GM21619 (cell line): Measurements from ENCODE around the gene GTF3C2.
A peak's percentile ranks its signal among the peaks of the same experiment; 100 is the strongest.
"Not testable (repeated sequence)": the region's sequence is repeated elsewhere in the genome, so short reads cannot be mapped to it uniquely, and the experiment has no call there.

ENCODE experiments used
- ATAC-seq: cut with Tn5 transposase; IDR thresholded peaks from one replicate; pipeline ENCODE4 v1.9.1; 2021; ENCODE audit not compliant: unreplicated experiment

Gene GTF3C2

GRCh38 chr2:27322301-27322765, 34.2 kb downstream of the GTF3C2 start:
- ATAC-seq, result no peak

DNA sequence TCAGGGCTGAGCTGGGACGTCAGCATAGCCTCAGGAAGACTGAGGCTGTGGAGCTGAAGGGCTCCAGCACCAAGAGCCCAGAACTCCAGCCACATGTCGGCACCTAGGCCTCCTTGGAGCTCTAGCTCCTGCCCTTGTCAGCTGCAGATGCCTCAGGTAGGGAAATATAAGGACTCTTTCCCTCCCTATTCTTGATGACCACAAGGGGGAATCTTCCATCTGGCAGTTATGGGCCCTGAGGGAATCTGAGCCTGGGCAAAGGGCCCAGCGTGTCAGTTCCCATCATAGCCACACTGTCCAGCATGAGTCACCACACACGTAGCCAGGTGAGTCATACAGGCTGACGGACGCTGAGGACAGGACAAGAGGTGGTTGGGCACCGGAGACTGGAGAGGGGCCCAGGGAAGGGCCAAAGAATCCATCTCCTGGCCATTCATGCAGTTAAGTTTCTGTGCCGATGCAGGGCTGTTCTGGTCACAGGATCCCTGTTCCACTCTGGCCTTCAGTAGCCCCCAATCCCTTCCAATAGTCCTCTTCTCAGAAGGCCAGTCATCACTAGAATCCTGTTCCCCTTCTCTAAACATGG, 35.5 kb downstream of the GTF3C2 start:
- no peak for ATAC-seq

DNA sequence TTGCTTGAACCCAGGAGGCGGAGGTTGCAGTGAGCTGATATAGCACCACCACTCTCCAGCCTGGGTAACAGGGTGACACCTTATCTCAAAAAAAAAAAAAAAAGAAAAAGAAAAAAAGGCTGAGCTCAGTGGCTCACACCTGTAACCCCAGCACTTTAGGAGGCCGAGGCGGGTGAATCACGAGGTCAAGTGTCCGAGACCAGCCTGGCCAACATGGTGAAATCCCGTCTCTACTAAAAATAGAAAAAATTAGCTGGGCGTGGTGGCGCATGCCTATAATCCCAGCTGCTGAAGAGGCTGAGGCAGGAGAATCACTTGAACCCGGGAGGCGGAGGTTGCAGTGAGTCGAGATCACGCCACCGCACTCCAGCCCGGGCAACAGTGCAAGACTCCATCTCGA, 36.7 kb downstream of the GTF3C2 start:
- ATAC-seq, result not testable (repeated sequence)

DNA sequence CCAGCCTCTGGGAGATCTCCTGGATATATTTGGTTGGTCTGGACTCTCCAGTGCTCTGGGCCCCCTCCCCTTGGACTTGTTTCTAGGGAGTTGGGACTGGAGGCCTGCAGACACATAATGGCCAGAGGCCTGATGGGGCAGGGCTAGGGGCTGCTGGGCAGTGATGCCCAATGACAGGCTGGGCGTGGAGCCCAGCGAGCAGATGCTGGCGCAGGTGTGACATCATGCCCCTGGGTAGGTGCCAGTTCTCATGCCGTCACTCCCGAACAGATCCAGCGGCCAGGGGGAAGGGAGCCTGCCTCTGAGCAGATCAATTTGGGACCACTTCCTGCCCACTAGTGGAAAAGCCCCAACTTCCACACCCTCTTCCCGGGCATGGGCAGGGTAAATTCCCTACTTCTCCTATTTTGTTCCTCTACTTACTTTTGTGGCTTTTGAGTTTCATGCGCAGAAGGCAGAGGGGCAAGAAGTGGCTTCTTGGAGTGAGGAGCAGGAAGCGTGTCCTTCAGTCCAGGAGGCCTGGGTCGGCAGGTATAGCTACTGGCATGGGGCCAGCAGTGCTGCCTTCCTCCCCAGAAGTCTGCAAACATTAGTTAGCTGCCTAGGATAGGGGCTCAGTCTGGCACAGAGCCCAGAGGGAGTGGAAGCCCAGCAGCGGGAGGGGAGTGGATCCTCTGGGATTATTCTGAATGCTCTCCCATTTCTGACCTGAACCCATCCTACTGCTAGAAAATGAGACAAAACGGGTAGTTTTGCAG, 39.7 kb downstream of the GTF3C2 start:
- ATAC-seq, result no peak

DNA sequence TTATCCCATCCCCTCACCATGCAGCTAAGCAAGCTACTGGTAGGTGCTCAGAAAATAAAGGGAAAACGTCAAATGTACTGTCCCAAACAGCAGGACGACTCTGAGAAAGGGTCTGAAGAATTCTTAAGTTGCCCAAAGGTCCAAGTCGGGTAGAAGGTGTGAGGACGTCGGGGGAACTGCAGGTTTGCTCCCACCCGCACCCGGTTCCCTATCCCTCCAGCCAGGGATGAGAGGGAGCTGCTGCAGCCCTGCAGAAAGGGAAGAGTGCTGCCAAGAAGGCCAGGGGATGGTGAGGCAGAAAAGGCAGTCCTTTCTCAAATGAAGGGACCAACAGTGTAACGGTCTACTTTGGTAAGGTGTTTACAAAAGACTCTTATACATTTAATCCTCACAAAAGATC, 41.4 kb downstream of the GTF3C2 start:
- ATAC-seq, result no peak

DNA sequence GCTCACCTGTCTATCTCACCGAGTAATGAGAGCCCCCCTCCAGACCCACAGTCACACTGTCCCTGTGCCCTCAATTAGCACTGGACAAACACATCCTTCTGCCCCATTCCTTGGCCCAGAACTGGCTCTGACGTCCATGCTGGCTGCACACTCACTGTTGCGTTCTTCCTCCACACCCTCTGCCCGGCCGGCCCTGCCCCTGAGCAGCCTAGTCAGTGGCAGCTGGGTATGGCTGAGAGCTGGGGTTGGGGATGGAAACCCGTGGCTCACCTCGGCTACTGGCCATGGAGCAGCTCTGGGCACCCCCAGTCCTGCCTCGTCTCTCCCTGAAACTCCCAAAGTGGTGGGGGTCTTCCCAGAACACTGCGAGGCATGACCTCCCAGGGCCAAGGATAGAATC, 41.9 kb downstream of the GTF3C2 start:
- ATAC-seq, result no peak

DNA sequence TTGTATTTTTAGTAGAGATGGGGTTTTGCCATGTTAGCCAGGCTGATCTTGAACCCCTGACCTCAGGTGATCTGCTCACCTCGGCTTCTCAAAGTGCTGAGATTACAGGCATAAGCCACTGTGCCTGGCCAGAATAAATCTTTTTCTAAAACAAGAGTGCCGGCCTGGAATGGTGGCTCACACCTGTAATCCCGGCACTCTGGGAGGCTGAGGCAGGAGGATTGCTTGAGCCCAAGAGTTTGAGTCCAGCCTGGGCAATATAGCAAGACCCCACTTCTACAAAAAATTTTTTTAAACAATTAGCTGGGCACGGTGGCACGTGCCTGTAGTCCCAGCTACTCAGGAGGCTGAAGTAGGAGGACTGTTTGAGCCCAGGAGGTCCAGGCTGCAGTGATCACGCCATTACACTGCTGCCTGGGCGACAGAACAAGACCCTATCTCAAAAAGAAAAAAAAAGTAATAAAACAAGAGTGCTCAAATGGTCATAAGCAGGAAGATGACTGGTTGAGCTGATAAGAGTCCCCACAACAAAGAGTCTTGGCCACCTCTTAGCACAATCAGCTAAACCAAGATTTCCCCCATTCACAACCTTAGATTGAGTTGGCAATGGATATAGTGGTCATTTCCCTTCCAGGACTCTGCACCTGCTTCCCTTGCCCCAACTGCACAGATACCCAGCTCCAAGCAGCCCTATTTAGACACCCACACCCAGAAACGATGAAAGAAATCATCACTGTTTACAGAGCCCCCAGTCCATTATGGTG, 42.5 kb downstream of the GTF3C2 start:
- ATAC-seq, result no peak

GRCh38 chr2:27312152-27312551, 44.4 kb downstream of the GTF3C2 start:
- no peak for ATAC-seq

DNA sequence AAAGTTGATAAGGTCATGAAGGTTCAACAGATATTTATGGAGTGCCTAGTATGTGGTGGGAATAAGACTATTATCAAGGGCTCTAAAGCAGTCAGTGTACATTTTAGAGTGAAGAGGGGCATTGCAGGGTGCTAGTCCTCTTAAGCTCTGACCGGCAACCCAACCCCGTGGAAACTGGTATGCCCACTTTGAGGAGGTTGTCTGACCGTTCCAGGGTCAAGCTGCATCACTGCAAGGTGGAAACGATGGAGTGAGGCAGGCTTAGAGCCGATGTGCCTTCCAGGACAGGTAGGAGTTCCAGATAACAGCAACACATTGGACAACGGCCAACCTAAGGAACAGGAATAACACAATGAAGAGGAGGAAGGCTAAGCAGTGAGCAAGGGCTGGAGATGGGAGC, 46.9 kb downstream of the GTF3C2 start:
- ATAC-seq, result no peak

DNA sequence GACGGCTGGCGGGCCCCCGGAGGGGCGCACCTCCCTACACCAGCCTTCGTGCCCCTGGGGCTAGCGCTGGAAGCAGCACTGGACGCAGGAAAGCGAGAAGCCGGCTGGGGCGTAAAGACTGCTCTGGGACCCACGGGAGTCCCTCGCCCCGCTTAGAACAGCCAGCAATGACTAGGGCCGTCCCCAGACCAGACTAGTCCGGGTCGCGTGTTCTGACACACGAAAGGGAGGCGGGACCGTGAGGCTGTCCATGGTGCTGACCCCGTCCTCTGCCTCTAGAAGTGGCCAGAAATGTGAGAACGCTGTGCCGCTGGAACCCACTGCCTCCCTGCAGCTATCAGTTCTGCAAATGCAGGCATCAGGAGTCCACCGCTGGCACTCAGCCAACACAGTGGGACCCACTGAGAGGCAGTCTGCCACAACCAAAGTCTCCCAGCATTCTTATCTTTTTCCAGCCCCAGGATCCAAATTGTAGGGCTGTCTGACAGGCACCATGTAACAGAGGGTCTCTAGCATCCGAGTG, 48.1 kb downstream of the GTF3C2 start, which contains the start of gene UCN:
TSS of gene UCN (minus strand) at position 87 of the 523 bp plus-strand sequence. CDS start 550 bp downstream, outside the sequence.
- no peak for ATAC-seq

- no peak for ATAC-seq
Measured at GRCh38 chr2:27307545-27308358, 48.8 kb downstream of the GTF3C2 start.

- no peak for ATAC-seq
Measured at GRCh38 chr2:27307287-27307544, 49.3 kb downstream of the GTF3C2 start.

DNA sequence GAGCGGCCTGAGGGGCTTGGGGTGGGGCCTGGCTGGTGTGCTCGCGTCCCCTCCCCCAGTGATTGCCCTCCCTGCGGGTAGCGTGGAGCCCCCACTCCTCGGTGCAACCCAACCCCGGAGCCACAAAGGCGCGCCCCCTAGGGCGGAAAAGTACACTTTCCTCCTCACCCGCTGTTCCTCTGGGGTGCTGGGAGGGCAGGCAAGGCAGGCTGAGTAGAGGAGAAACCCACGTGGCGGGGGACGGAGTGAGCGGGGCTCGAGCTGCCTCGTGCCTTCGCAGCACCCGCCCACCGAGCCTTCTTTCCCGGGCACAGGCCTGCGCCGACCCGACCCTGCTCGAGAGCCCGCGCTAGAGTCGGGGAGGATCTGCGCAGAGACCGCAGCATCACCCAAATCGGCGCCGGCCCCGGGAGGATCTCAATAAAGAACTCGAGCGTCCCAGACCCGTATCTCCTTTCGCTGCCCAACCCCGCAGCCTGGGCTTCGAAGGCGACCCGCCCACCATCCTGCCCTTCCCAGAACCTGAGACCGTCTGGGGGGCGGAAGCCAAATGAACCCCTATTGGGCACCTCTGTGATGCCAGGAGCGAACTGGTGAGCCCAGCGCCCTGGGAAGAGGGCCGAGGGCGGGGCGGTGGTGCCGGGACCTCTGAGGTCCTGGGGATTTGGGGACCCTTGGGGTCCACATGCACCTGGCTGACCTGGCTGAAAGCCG, 49.8 kb downstream of the GTF3C2 start:
- no peak for ATAC-seq

- ATAC-seq, result no peak
Measured at GRCh38 chr2:27306136-27306535, 50.4 kb downstream of the GTF3C2 start.

GRCh38 chr2:27305516-27305915, 51.0 kb downstream of the GTF3C2 start:
- ATAC-seq, result no peak

- no peak for ATAC-seq
Measured at GRCh38 chr2:27304488-27305240, 51.9 kb downstream of the GTF3C2 start.

DNA sequence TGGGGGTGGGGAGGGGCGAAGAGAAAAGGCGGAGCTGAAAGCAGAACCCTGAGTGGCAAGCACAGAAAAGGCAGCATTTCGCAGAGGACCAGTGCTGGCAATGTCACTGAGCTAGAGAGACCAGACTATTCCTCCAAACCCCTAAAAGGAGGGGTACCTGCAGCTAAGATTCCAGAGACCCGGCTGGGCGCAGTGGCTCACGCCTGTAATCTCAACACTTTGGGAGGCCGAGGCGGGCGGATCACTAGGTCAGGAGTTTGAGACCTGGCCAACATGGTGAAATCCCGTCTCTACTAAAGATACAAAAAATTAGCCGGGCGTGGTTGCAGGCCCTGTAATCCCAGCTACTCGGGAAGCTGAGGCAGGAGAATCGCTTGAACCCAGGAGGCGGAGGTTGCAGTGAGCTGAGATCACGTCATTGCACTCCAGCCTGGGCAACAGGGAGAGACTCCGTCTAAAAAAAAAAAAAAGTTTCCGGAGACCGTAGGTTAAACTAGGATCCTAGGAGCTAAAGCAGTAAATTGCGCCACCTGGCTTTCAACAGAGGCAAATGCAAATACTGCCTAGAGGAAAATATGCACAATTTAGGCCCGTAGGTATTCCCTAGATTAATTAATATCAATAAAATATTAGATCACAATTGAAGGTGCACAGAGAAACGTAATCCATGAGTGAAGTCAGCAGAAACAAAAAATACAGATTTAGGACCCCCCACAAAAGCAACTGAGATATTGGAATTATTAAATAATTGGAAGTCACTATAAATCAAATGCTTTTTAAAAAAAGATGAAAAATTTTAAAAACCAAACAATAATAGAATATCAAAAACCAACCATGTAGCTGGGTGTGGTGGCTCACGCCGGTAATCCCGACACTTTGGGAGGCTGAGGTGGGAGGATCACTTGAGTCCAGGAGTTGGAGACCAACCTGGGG, 53.2 kb downstream of the GTF3C2 start:
- peak; percentile 56 for ATAC-seq

GRCh38 chr2:27300606-27301005, 56.0 kb downstream of the GTF3C2 start:
- ATAC-seq, result not testable (repeated sequence)
